Motor neuron (in vitro differentiated cells): ENCODE measurements around the gene SH2D3A. TPM values are rescaled to one million over a fixed set of nuclear protein-coding genes. Genes with fewer than 3 reads are reported as not detected.
"Not testable (repeated sequence)": the region's sequence is repeated elsewhere in the genome, so short reads cannot be mapped to it uniquely, and the experiment has no call there.

ENCODE experiments used
- ATAC-seq, 8 experiments: fragments of 200-7000 bp; cut with Tn5 transposase; replicated peaks in 6 of 8; 2 replicates each; pipeline ENCODE4 v1.8.0; 2021; ENCODE audit warnings: mild to moderate bottlenecking in 8 of 8, moderate library complexity in 8 of 8
- H3K27ac ChIP-seq, 2 donors: fragments of 250-450 bp; sonication (Bioruptor Pico); 2 replicates each; pipeline ENCODE4 v1.9.0; 2021; ENCODE audit warnings: antibody characterized with exemption in 2 of 2, mild to moderate bottlenecking in 2 of 2, moderate library complexity in 1 of 2
- H3K4me1 ChIP-seq, 2 donors: fragments of 250-450 bp; sonication (Bioruptor Pico); replicated peaks in 1 of 2; 2 replicates each; pipeline ENCODE4 v1.6.1; 2021; ENCODE audit warnings: antibody characterized with exemption in 2 of 2, mild to moderate bottlenecking in 2 of 2, moderate library complexity in 1 of 2
- H3K4me3 ChIP-seq, 5 donors: fragments of 250-450 bp; sonication (Bioruptor Pico); 2 replicates each; pipeline ENCODE4 v1.9.0; 2021; ENCODE audit warnings: antibody characterized with exemption in 5 of 5, mild to moderate bottlenecking in 5 of 5, moderate library complexity in 4 of 5
- WGBS, 10 experiments: fragments of 450-650 bp; shearing (Covaris generic); methylation state at CpG; one replicate each; pipeline ENCODE4 v1.0.0; 2022; 5-methylcytosine and 5-hydroxymethylcytosine counted together
- in situ Hi-C, 9 experiments: fragments of 400-800 bp; cut with MboI; loops; one replicate each; pipeline ENCODE4 v1.15.0; 2021; ENCODE audit warnings: low sequenced_read_pairs in 9 of 9, low pct_unique_long_range_greater_than_20kb in 2 of 9; ENCODE audit not compliant: unreplicated experiment in 9 of 9
- total RNA-seq, 8 experiments: library from RNA; unstranded; fragments of 300-600 nt; gene quantifications; 2 replicates each; pipeline versions ENCODE4 v1.2.3 to v1.2.4, GENCODE V29; 2022

The SH2D3A gene
- total RNA-seq, 8 experiments from 2014 or later = 0.07 to 3.1 (median 0.29) TPM

DNA sequence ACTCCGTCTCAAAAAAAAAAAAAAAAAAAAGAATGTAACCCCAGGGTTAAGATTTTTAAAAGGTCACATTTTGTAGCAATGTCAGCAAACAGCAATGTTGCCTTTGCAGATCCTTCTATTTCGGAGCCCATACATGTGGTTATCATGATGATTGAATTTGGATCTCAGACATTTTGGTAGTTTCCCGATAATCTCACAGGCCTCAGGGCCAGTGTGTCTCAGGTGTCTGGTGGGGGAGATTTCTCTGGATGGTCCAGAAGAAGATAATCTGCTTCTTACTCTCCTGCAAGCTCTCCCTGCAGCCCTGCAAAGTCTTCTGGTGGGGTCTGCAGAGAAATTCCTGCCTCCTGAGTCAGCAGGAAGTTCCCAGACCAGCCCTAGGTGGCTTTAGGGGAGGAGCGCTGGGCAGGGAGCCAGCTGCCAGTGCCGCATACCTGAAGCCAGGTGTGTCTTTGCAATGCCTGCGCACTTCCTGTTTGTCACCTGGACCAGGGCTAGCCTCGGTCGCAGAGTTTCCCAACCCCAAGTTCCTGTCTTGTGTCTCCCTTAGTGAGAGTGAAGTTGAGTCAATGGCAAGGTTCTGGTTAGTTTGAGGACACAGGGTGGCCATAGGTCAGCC lies 1.4 kb downstream of the SH2D3A start:
- Histone ChIP-seq H3K4me3 (no peak overlapping the region), H3K4me1 (no peaks in the 10 kb centered on the region), H3K27ac (no peak overlapping the region)
- no peak for ATAC-seq
- 21 to 100% (median 59%) methylated on average over 1 to 6 of the region's 8 CpGs; no CpG with 5 or more reads in 4 of the 10 experiments for whole genome bisulfite sequencing, 10 experiments
- in situ Hi-C loops = no loop called here

DNA sequence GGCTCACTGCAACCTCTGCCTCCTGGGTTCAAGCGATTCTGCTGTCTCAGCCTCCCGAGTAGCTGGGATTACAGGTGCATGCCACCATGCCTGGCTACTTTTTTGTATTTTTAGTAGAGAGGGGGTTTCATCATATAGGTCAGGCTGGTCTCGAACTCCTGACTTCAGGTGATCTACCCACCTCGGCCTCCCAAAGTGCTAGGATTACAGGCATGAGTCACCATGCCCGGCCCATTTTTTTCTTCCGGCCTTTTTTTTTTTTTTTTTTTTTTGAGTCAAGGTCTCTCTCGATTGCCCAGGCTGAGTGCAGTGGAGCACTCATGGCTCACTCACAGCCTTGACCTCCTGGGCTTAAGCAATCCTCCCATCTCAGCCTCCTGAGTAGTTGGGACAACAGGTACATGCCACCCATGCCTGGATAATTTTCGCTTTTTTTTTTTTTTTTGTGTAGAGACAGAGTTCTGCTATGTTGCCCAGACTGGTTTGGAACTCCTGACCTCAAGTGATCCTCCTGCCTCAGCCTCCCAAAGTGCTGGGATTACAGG lies 4.9 kb downstream of the SH2D3A start:
- ATAC-seq, H3K4me3 ChIP-seq, H3K27ac ChIP-seq, in situ Hi-C loops, H3K4me1 ChIP-seq: not testable (repeated sequence)
- WGBS, 10 experiments = 35 to 100% (median 72%) methylated on average over 1 to 6 of the region's 8 CpGs; no CpG with 5 or more reads in 3 of the 10 experiments

DNA sequence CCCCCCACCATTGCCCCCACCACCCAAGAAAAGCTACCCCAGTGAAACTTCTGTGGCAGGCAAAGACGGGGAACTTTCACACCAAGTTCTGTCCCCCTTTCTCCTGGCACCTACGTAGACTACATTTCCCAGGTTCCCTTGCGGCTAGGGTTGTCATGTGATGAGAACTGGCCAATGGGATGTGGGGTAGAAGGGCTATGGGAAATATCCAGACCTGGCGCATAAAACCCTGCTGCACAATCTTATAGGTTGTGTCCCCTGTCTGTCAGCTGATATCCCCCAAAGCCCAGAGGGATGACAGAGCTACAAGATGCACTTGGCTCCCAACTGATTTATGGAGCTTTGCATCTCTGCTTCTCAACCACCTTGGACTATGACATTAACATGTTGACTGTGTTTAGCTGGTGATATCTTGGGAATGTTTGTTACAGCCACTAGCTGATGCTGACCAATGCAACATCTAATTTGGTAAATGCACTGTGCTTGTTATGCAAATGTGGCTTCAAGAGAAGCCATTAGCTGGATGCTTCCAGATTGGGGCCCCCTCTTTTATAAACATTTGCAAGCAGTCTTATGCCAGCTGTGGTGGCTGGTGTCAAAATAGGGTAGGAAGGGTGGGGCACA lies 6.1 kb downstream of the SH2D3A start:
- in situ Hi-C loops = no loop called here
- peak in 1 of 8 experiments; percentile 52 for ATAC-seq
- 60 to 80% methylated on average over 1 of the region's 4 CpGs; no CpG with 5 or more reads in 8 of the 10 experiments for WGBS, 10 experiments
- Histone ChIP-seq H3K4me3 (no peak overlapping the region), H3K4me1 (no peaks in the 10 kb centered on the region), H3K27ac (no peak overlapping the region)

DNA sequence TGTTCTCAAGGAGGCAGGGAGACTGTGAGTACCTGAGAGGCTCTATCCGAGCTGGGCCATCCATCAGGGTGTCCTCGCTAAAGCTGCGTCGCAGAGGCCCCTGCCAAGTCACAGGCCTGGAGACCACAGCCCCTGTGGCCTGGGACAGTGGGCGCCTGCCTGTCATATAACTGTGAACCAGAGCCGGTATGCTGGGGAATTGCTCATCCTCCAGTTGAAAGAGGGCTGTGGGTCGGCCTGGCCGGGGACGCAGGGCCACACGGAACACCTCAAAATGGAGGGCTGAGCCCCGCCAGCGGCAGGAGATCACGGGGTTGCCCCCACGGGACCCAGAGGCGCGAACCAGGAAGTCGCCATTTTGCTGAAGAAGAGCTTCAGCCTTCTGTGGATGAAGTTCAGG lies 6.6 kb downstream of the SH2D3A start:
- Histone ChIP-seq H3K4me1 (no peaks in the 10 kb centered on the region), H3K27ac (no peak overlapping the region), H3K4me3 (no peak overlapping the region)
- no peak for ATAC-seq
- in situ Hi-C loops = no loop called here
- WGBS, 10 experiments = 50 to 100% (median 86%) methylated on average over 1 to 2 of the region's 17 CpGs; no CpG with 5 or more reads in 3 of the 10 experiments

DNA sequence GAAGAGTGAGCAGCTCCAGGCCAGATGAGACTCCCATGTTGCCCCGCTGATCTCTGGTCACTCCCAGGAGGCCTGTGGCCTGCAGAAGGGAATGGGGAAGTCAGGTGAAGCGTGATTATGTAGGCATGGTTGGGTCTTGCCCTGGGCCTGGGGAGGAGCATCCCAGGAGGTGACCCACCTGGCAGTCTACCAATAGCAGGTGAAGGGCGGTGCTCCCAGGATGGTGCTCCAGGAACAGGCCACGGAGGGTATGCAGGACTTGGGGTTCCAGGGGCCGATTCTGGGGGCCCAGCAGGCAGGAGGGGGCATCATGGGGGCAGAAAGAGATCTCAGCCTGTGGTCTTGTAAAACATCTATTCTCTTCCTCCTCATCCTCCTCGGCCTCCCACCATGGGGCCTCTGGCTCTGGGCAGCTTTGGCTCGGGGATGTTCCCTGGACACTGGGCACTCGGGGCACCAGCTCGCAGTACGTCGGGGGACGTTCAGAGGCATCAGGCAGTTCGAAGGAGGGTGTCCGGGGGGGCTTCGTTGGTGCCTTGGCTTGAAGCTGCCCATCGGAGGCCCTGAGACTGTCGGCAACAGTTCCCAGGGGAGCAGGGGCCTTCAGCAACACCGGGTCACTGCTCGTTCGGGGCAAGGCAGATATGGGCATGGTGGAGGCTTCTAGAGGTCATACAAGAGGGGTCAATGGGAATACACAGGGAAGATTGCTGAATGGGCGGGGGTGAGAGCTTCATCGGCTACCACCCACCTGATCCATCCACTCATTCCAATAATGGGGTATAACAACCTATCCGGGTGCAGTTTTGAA lies 12.4 kb downstream of the SH2D3A start:
- in situ Hi-C loops = no loop called here
- no peak for ATAC-seq
- Histone ChIP-seq H3K4me1 (peaks cover 3 to 11% of the 10 kb centered on the region in 2 donors), H3K4me3 (no peak overlapping the region), H3K27ac (no peak overlapping the region)
- 76 to 100% (median 100%) methylated on average over 1 to 8 of the region's 23 CpGs; no CpG with 5 or more reads in 2 of the 10 experiments for WGBS, 10 experiments

DNA sequence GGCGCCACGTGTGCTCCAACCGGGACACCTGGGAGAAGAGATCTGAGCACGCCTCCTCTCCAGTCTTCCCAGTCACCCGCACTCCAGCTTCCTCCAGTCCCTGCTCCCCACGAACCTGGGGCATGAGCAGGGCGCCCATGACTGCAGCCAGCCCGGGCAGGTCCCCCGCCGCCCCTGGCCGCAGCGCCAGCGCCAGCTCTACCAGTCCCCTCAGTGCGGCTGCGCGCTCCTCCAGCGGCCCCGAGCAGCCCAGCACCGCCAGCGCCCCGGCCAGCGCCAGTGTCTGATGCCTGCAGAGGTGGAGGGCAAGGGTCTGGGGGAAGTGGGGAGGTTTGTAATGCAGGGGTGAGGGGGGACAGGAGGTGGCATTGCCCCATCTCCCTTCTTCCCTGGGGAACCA lies 13.1 kb downstream of the SH2D3A start:
- WGBS, 10 experiments = 100% methylated on average over 1 to 6 of the region's 22 CpGs; no CpG with 5 or more reads in 8 of the 10 experiments
- in situ Hi-C loops = no loop called here
- H3K4me1 ChIP-seq = peaks cover 3 to 11% of the 10 kb centered on the region in 2 donors
- H3K27ac ChIP-seq = no peak overlapping the region
- ATAC-seq = no peak
- no peak overlapping the region for H3K4me3 ChIP-seq

DNA sequence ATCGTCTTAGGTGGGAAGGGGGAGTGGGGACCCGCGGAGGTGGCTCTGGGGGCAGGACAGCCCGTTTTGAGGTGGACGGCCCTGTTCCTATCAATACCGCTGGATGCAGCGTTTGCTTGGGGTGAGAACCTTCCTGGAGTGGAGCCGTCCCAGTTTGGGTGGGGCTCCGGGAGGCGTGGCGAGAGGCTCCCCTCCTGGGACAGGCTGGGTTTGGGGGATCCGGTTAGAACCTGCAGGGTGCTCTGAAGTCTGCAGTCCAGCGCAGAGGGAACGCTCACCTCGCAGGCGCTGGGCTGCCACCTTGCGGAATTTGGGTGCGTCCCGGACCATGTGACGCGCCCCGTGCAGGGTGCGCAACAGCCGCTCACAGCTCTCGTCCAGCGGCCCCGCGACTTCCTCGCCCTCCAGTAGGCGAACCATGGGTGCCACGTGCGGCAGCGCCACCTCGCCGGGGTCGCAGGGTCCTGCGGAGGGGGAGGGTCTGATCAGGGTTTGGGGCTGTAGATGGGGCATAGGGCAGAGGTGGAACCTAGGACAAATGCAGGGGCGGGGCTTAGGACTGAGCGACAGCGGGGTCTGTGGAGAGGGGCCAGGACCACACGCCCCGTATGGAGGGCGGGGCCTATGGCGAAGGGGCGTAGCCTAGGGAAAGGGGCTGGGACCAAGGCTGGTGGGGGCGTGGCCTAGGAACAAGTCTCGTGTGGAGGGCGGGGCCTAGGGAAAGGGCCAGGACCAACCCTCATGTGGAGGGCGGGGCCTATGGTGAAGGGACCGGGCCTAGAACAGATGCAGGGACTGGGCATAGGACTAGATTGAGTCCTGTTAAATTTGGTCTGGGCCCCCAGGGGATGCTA lies 13.8 kb downstream of the SH2D3A start:
- in situ Hi-C loops = no loop called here
- 17% methylated on average over 10 of the region's 50 CpGs; no CpG with 5 or more reads in 9 of the 10 experiments for WGBS, 10 experiments
- peak overlapping the region in 1 of 2 donors; percentile 61 for H3K27ac ChIP-seq
- ATAC-seq = peak; percentile 87 to 94 (median 91)
- H3K4me3 ChIP-seq = peak overlapping the region; percentile 14 to 31 (median 27)
- H3K4me1 ChIP-seq = peaks cover 3 to 11% of the 10 kb centered on the region in 2 donors

DNA sequence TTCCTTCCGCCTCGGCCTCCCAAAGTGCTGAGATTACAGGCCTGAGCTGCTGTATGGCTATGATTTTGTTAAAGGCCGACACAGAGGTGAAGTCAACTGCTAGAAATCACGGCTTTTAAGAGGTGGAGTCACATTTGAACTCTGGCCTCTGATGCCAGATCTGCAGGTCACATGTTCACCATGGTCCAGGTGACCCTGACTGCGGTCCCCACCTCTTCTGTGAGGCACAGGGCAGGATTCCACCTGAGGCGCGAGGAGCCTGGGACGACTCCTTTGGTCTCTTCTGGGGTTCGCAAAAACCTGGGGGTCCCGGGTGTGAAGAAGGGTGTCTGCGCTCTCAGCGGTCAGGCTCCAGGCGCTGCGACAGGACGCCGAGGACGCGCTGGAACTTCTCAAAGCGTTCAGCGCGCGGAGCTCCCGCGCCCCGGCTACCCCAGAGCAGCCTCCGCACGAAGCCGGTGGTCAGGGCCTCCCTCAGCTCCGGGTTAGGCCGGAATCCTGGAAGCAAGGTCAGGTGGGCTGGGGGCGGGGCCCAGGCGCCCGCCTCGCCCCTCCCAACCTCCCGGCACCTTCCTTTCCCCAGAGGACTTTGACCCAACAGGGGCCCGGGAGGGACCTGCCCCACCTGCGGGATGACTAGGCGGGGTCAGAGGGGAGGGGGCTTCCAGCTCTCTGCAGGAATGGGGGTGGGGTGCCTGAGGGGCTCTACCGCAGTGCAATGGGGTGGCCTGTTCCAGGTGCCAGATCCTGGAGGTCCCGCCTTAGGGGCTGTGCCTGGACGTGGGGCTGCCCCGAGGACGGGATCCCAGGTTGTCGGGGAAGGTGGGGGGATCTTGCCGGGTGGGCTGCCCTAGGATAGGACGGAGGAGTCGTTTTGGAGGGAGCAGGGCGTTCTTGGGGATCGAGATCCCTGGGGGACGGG lies 14.7 kb downstream of the SH2D3A start:
- Histone ChIP-seq H3K4me1 (peaks cover 3 to 11% of the 10 kb centered on the region in 2 donors), H3K27ac (peak overlapping the region in 1 of 2 donors; percentile 61), H3K4me3 (peak overlapping the region in 4 of 5 donors; percentile 22 to 31 (median 28))
- in situ Hi-C loops = no loop called here
- peak in 7 of 8 experiments; percentile 1 to 30 (median 14) for ATAC-seq
- WGBS, 10 experiments = 88 to 100% (median 96%) methylated on average over 1 to 5 of the region's 50 CpGs; no CpG with 5 or more reads in 4 of the 10 experiments

DNA sequence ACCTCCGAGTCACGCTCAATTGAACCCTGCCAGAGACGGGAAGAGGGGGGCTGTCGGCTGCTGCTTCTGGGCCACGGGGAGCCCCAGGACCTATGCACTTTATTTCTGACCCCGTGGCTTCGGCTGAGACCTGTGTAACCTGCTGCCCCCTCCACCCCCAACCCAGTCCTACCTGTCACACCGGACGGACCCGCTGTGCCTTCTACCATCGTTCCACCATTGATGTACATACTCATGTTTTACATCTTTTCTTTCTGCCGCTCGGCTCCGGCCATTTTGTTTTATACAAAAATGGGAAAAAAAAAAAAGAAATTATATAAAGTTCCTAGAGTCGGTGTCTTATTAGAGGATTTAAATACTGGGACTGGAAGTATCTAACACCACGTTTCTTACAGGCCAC lies 16.0 kb downstream of the SH2D3A start:
- WGBS, 10 experiments = 86 to 100% (median 99%) methylated on average over 1 to 9 of the region's 16 CpGs; no CpG with 5 or more reads in 2 of the 10 experiments
- in situ Hi-C loops = no loop called here
- no peak for ATAC-seq
- Histone ChIP-seq H3K27ac (no peak overlapping the region), H3K4me1 (peaks cover 3 to 11% of the 10 kb centered on the region in 2 donors), H3K4me3 (no peak overlapping the region)

DNA sequence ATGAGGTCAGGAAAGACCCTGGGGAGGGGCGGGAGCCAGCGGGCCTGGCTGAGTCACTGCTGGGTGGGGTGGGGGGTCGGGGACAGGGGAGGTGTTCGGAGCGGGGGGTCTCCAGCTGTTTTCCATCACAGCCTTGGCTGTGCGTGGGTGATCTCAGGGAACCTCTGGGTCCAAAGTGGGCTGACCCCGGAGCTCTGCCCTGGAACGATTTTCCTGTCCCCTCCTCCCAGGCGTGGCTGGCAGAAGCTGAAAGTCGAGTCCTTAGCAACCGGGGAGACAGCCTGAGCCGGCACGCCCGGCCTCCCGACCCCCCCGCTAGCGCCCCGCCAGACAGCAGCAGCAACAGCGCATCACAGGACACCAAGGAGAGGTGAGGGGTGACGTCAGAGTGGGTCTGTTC lies 17.2 kb downstream of the SH2D3A start:
- peaks cover 3 to 15% of the 10 kb centered on the region in 2 donors for H3K4me1 ChIP-seq
- no peak overlapping the region for H3K27ac ChIP-seq
- H3K4me3 ChIP-seq = no peak overlapping the region
- WGBS, 10 experiments = 86 to 90% methylated on average over 1 to 2 of the region's 20 CpGs; no CpG with 5 or more reads in 8 of the 10 experiments
- in situ Hi-C loops = no loop called here
- peak in 1 of 8 experiments; percentile 5 for ATAC-seq

DNA sequence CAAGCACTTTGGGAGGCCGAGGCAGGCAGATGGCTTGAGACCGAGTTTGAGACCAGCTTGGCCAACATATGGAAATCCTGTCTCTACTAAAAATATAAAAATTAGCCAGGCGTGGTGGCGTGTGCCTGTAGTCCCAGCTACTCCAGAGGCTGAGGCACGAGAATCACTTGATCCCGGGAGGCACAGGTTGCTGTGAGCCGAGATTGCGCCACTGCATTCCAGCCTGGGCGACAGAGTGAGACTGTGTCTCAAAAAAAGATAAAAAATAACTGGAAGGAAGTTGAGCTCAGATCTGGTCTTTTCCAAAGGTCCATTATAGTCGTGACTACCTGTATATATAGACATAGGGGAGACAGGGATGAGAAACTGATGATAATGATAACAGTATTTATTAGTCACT lies 18.7 kb downstream of the SH2D3A start:
- ATAC-seq, in situ Hi-C loops, H3K4me3 ChIP-seq, H3K27ac ChIP-seq: not testable (repeated sequence)
- peaks cover 3 to 28% of the 10 kb centered on the region in 2 donors for H3K4me1 ChIP-seq
- WGBS, 10 experiments = 48 to 100% (median 91%) methylated on average over 1 to 9 of the region's 10 CpGs
